HepG2 (cell line): ENCODE results near the gene SNRPD1. TPM values are rescaled to one million over a fixed set of nuclear protein-coding genes. Genes with fewer than 3 reads are reported as not detected.
A peak's percentile ranks its signal among the peaks of the same experiment; 100 is the strongest.

Source experiments
- ATAC-seq: fragments of 200-7000 bp; cut with Tn5 transposase; 3 replicates; pipeline ENCODE4 v1.9.1; 2020; ENCODE audit warnings: mild to moderate bottlenecking, moderate library complexity
- BruUV-seq: library from RNA; stranded (reverse); fragments of 400-500 nt; replicated peaks from 2 replicates; lab custom pipeline; 2021; lab: Mats Ljungman, UMichigan
- CTCF ChIA-PET: fragments of 300-600 bp; formaldehyde crosslinking; extraction: SDS; loops from one replicate; lab custom pipeline; 2021; ENCODE audit warnings: low total read pairs, inconsistent platforms, low intra/inter-chr PET ratio; lab: Yijun Ruan, JAX
- POLR2A ChIA-PET: fragments of 350-600 bp; sonication (Branson Sonifier 250); formaldehyde crosslinking; loops from one replicate; lab custom pipeline; 2020; ENCODE audit warnings: antibody characterized with exemption, inconsistent platforms; lab: Yijun Ruan, JAX
- DNase-seq: peaks from one replicate; pipeline ENCODE4 v3.0.0-alpha.2; 2015; ENCODE audit warnings: low spot score
- FAIRE-seq: peaks from 3 replicates; lab custom pipeline; 2011; peaks lifted over from hg19 to GRCh38; lab: Jason Lieb, UNC
- H2AFZ ChIP-seq: one replicate; pipeline ENCODE4 v1.6.1; 2011; ENCODE audit warnings: low read length, inconsistent platforms
- H3K27ac ChIP-seq: fragments of 300-600 bp; 3 replicates; pipeline ENCODE4 v1.8.0; 2011; ENCODE audit warnings: mixed run types, mild to moderate bottlenecking, mixed read lengths, low read length, inconsistent platforms; ENCODE audit not compliant: insufficient read depth; ENCODE audit errors: extremely low read length
- H3K27me3 ChIP-seq, 2 experiments: fragments of 200-600 bp in 1 of 2; 2 replicates in 1 of 2; 3 replicates in 1 of 2; pipeline versions ENCODE4 v1.6.0 to v1.8.0; 2011; ENCODE audit warnings: low read length in 2 of 2, mild to moderate bottlenecking in 2 of 2, moderate library complexity in 2 of 2, inconsistent platforms in 1 of 2; ENCODE audit not compliant: insufficient read depth in 2 of 2, control insufficient read depth in 1 of 2
- H3K36me3 ChIP-seq, 2 experiments: fragments of 200-600 bp in 1 of 2; replicated peaks in 1 of 2; 2 replicates in 1 of 2; 3 replicates in 1 of 2; pipeline versions ENCODE4 v1.5.1 to v1.8.0; 2011; ENCODE audit warnings: low read length in 2 of 2, inconsistent platforms in 1 of 2; ENCODE audit not compliant: insufficient read depth in 2 of 2, control insufficient read depth in 1 of 2
- H3K4me1 ChIP-seq: 2 replicates; pipeline ENCODE4 v1.5.1; 2012; ENCODE audit warnings: low read length, inconsistent platforms; ENCODE audit not compliant: insufficient read depth
- H3K4me2 ChIP-seq: 2 replicates; pipeline ENCODE4 v1.6.0; 2011; ENCODE audit warnings: low read depth, low read length, inconsistent platforms
- H3K4me3 ChIP-seq, 3 experiments: fragments of 200-600 bp in 1 of 3; sonication (generic), shearing (Covaris generic) in 1 of 3; replicated peaks in 1 of 3; 2 replicates each; pipeline ENCODE4 v1.5.1; 2011 to 2016; ENCODE audit warnings: low read length in 3 of 3, inconsistent platforms in 2 of 3, low read depth in 2 of 3, mild to moderate bottlenecking in 2 of 3, control low read depth in 1 of 3, mixed read lengths in 1 of 3; ENCODE audit not compliant: insufficient read depth in 1 of 3
- H3K79me2 ChIP-seq: one replicate; pipeline ENCODE4 v1.6.1; 2011; ENCODE audit warnings: low read length, inconsistent platforms; ENCODE audit not compliant: insufficient read depth
- H3K9ac ChIP-seq: 2 replicates; pipeline ENCODE4 v1.6.0; 2011; ENCODE audit warnings: mild to moderate bottlenecking, low read depth, low read length, inconsistent platforms; ENCODE audit not compliant: insufficient read depth
- H3K9me3 ChIP-seq: 2 replicates; pipeline ENCODE4 v1.5.1; 2012; ENCODE audit warnings: mild to moderate bottlenecking, low read length
- H4K20me1 ChIP-seq: 2 replicates; pipeline ENCODE4 v1.6.0; 2011; ENCODE audit warnings: inconsistent platforms, mild to moderate bottlenecking, low read length, moderate library complexity; ENCODE audit not compliant: insufficient read depth
- HNRNPK ChIP-seq: fragments of 200-400 bp; formaldehyde crosslinking; IDR thresholded peaks from 2 replicates; pipeline ENCODE4 v1.6.1; 2018; ENCODE audit warnings: low read length, low read depth, moderate library complexity, mild to moderate bottlenecking; ENCODE audit not compliant: poor library complexity, severe bottlenecking
- STAG1 ChIP-seq: sonication (generic); formaldehyde crosslinking; IDR thresholded peaks from 2 replicates; pipeline ENCODE4 v1.4.0; 2020; ENCODE audit warnings: missing genetic modification reagents
- ZBTB26 ChIP-seq: IDR thresholded peaks from 2 replicates; pipeline ENCODE4 v1.6.1; 2016; ENCODE audit warnings: missing compliant biosample characterization, missing genetic modification reagents, borderline replicate concordance
- ZFP37 ChIP-seq: sonication (generic); formaldehyde crosslinking; IDR thresholded peaks from 2 replicates; pipeline ENCODE4 v1.4.0; 2020; ENCODE audit warnings: missing genetic modification reagents, borderline replicate concordance
- ZNF574 ChIP-seq: sonication (generic); formaldehyde crosslinking; IDR thresholded peaks from 2 replicates; pipeline ENCODE4 v1.4.0; 2020; ENCODE audit warnings: missing genetic modification reagents
- ZNF777 ChIP-seq: sonication (generic); formaldehyde crosslinking; IDR thresholded peaks from 2 replicates; pipeline ENCODE4 v1.4.0; 2020; ENCODE audit warnings: missing genetic modification reagents
- WGBS: methylation state at CpG from one replicate; pipeline ENCODE4 v1.1.6; 2017; ENCODE audit warnings: low lambda C conversion rate; 5-methylcytosine and 5-hydroxymethylcytosine counted together
- in situ Hi-C: cut with HindIII; loops from 2 replicates; pipeline ENCODE4 v1.10.0; 2017; ENCODE audit warnings: low pct_unique_long_range_greater_than_20kb; ENCODE audit not compliant: extremely low pct_ligation_motif_present
- intact Hi-C: fragments of 100-400 bp; cut with micrococcal nuclease; formaldehyde crosslinking; loops from one replicate; pipeline ENCODE4 v1.10.0; 2022; ENCODE audit not compliant: unreplicated experiment
- polyA plus RNA-seq, 8 experiments: library from polyadenylated mRNA; depleted of rRNA in 3 of 8; stranded (reverse) in 7 of 8; unstranded in 1 of 8; fragments of >200 nt; fragmentation: Illumina TruSeq in 4 of 8; extraction: Trizol in 4 of 8; gene quantifications; 2 replicates each; pipeline versions ENCODE4 v1.2.1 to v1.2.3, GENCODE V29; 2011 to 2016; ENCODE audit warnings: low read depth in 4 of 8, missing spikeins in 1 of 8, mixed read lengths in 1 of 8; ENCODE audit not compliant: insufficient read depth in 1 of 8
- total RNA-seq, 5 experiments: library from RNA; depleted of rRNA; stranded (reverse); fragments of >200 nt; fragmentation: Illumina TruSeq; extraction: Trizol; gene quantifications; 2 replicates each; pipeline ENCODE4 v1.2.3, GENCODE V29; 2016; ENCODE audit warnings: low read depth in 1 of 5

SNRPD1 gene
- total and polyA plus RNA-seq, 2 of the 13 experiments (the other 11 are each of a cell fraction or from before 2014, with no cell fraction given), result 22.7 to 275 TPM

- ChIA-PET POLR2A (no interaction called here), CTCF (no interaction called here)
- H3K4me3 ChIP-seq, result no peak overlapping the region
- no peaks in the 10 kb centered on the region for H3K9me3 ChIP-seq
- 0 out of 2 replicates have a peak, but pooled peaks cover 11% of the 10 kb centered on the region for H4K20me1 ChIP-seq
- FAIRE-seq, result no peak
- intact Hi-C loops, result no loop called here
- no TSS peak for BruUV-seq
- H3K4me1 ChIP-seq, result peaks cover 29% of the 10 kb centered on the region
- 61% methylated on average over 6 of the region's 7 CpGs for WGBS
- no peak overlapping the region for H3K9ac ChIP-seq
- 0 out of 5 replicates have a peak, but pooled peaks cover 0 to 5% of the 10 kb centered on the region in 2 experiments for H3K36me3 ChIP-seq
- H3K27ac ChIP-seq, result no peak overlapping the region
- in situ Hi-C loops, result no loop called here
- H3K27me3 ChIP-seq, result no peaks in the 10 kb centered on the region
- H2AFZ ChIP-seq, result no peak overlapping the region
- no peak overlapping the region for H3K4me2 ChIP-seq
- TF ChIP-seq HNRNPK (peak; percentile 16), STAG1 (CRISPR knock-in tag) (peak; percentile 24; the same call in 1 of the 2 replicates), ZNF777 (CRISPR knock-in tag) (no peak), ZFP37 (CRISPR knock-in tag) (no peak), ZNF574 (CRISPR knock-in tag) (peak; percentile 95), ZBTB26 (no peak)
- DNase-seq, result peak; percentile 3
- H3K79me2 ChIP-seq, result peaks cover 62% of the 10 kb centered on the region
- ATAC-seq, result peak; percentile 75
Measured at GRCh38 chr18:21593540-21594257, 18.4 kb upstream of the SNRPD1 start.
